GM21423 (cell line): ENCODE results near the gene YJEFN3.
A peak's percentile ranks its signal among the peaks of the same experiment; 100 is the strongest.

Source experiments
- ATAC-seq: cut with Tn5 transposase; IDR thresholded peaks from one replicate; pipeline ENCODE4 v1.9.1; 2021; ENCODE audit warnings: mild to moderate bottlenecking, moderate library complexity; ENCODE audit not compliant: unreplicated experiment

YJEFN3 gene

GRCh38 chr19:19515642-19516519 is 12.8 kb upstream of the YJEFN3 start, which contains the start of gene NDUFA13:
NDUFA13 (plus strand) TSS chr19:19516225; CDS start chr19:19516239, 14 bp downstream.
- peak; percentile 89 for ATAC-seq

GRCh38 chr19:19517235-19517619 is 11.5 kb upstream of the YJEFN3 start:
- ATAC-seq, result no peak

- ATAC-seq, result no peak
Measured at GRCh38 chr19:19520989-19521388, 7.7 kb upstream of the YJEFN3 start.

DNA sequence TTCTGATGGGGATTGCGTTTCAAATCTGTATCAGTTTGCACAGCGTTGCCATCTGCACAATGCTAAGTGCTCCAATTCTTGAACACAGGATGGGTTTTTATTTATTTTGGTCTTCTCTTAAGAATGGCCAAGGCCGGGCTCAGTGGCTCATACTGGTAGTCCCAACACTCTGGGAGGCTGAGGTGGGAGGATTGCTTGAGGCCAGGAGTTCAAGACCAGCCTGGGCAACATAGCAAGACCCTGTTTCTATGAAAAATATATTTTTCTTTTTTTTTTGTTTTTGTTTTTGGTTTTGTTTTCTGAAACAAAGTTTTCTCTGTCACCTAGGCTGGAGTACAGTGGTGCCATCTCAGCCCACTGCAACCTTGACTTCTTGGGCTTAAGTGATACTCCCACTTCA is 5.5 kb upstream of the YJEFN3 start:
- no peak for ATAC-seq

DNA sequence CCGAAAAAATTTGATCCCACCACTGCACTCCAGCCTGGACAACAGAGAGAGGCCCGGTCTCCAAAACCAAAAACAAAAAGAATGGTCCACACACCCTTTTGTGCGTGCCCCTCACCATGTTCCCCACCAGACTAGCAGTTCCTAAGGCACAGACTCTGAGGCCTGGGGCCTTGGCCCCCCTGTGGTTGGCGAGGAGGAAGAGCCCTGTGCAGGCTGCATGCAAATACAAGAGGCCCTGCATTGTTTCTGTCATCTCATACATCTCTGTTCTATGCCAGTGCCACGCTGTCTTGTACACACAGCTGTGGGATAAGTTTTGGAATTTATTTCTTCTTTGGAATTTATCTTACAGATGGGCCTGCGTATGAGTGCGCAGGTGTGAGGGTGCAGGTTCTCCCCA is 4.7 kb upstream of the YJEFN3 start:
- no peak for ATAC-seq

DNA sequence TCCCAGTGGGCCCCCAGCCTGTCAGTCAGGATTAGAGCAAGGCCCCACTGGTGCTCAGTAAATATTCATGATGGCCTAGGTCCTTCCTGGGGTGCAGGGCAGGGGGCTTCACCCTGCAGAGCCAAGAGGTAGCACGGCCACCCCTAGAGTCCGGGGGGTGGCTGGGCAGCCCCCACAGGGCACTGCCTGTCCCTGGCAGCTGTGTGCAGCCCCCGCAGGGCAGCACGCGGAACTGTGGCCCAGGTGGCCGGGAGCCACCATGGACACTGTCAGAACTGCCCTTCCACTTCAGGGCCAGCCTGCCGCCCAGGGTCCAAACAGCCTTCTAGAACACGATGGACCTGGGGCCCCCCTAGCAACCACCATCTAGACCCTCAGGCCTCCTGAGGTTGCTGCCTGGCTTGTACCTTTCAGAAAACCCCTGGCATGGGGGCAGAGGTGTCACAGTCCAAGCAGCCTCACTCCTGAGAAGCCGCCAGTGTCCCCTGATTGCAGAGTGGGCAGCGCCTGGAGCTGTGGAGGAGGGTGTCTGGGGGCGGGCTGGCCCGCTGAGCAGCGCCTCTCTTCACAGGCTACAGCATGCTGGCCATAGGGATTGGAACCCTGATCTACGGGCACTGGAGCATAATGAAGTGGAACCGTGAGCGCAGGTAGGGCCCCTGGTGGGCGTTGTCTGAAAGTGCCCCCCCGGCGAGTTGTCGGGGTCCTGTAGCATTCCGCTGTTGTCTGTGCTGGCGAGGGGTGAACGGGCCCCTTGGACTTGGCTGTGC is 2.9 kb upstream of the YJEFN3 start:
- no peak for ATAC-seq

GRCh38 chr19:19526581-19527370 is 1.9 kb upstream of the YJEFN3 start:
- ATAC-seq, result no peak

DNA sequence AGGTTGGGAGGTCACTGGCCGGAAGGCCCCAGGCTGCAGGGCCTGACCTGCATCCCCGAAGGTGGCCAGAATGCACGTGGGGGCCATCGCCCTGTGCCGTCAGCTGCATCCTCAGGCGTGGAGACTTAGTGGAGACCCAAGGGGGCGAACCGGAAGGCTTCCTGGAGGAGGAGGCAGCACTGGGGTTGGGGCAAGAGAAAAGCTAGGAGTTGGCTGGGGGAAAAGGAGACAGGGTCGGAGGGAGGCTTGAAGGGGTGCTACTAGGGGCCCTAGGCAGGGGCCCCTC is 1.4 kb upstream of the YJEFN3 start:
- no peak for ATAC-seq

DNA sequence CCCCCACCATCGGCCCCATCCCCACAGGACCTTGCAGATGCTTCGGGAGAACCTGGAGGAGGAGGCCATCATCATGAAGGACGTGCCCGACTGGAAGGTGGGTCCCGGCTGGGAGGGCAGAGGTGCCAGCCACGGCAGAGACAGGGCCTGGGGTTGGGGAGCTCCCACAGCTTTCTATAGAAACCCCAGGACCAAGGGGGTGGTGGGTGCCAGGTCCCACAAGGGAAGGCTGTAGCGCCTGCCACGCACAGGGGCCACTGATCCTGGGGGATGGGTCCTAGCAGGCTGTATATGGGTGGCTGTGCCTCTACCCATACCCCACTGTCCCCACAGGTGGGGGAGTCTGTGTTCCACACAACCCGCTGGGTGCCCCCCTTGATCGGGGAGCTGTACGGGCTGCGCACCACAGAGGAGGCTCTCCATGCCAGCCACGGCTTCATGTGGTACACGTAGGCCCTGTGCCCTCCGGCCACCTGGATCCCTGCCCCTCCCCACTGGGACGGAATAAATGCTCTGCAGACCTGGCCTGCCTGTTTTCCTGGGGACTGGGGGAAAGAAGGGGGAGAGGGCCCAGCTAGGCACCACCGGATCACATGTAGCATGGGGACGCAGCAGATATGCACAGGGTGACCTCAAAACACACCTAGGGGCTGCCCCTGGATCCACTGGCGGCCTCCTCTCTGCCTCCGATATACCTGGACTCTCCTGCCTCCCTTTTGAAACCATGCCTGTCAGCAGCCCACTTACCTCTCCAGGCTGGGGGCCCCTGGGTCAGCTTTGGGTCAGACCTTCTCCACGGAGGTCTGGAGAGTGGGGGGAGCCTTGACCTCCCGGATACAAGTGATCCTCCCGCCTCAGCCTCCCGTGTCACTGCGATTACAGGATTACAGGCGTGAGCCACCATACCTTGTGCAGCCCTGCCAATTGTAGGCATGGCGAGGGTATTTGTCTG is 761 bp upstream of the YJEFN3 start:
- ATAC-seq, result no peak

DNA sequence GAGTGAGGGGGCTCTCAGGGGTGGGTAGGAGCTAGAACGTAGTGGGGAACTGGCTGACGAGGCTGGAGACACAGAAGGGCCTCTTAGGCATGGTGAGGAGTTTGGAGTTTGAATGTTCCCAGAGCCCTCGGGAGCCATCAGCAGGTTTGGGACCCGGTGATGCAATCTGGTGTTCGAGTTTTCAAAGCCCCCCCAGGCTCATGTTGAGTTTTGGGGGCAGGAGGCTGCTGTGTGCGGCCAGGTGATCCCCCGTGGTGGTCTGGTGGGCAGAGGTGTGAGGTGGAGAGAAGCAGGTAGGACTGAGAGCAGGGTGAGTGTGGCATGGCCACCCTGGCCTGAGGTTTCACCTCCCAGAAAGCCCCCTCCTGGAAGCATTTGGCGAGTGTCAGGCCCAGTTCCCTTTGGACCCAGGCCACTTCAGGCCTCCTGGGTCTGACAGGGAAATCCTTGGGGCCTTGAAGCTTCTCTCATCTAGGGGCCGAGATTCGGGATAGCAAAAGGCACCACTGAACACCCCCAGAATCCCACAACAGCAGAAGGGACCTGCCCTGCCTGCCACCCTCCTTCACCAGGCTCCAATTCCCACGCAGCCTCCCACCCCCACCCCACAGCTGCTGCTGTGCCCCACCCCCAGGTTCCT is 1.2 kb downstream of the YJEFN3 start:
- ATAC-seq, result no peak

DNA sequence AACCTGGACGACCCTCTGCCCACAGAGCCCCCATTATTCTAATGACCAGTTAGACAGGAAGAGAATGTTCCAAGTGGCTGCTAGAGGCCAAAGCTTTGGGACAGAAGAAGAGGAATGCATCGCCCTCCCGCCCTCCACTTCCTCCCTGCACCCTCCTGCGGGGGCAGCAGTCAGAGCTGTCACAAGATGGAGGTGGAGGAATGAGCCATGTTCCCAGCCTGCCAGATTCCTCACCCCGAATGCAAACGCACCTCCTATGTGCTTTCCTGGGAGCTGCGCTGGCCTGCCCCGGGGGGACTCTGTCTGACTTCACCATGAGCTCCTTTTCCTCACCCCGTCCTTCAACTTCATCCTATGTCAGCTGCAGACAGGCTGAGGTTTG is 1.7 kb downstream of the YJEFN3 start:
- ATAC-seq, result no peak

DNA sequence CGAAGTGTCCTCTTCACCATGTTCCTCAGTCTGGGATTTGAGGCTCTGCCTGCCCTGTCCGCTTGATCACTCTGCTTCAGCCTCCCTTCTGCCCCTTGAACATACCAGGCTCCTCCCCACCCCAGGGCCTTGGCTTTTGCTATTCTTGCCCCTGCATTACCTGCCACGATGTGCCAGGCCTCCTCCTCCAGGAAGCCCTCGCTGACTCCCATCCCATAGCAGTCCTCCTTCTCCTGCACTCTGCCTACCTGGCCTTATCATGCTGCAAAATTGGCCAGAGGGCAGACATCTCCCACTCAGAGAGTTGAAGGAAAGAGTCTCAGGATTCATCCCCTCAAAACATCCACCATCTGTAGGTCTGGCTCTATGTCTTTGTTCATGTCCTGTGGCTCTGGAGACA is 2.2 kb downstream of the YJEFN3 start:
- ATAC-seq, result no peak

GRCh38 chr19:19531951-19532805 is 3.5 kb downstream of the YJEFN3 start:
- ATAC-seq, result no peak

- ATAC-seq, result no peak
Measured at GRCh38 chr19:19532806-19533701, 4.3 kb downstream of the YJEFN3 start.

DNA sequence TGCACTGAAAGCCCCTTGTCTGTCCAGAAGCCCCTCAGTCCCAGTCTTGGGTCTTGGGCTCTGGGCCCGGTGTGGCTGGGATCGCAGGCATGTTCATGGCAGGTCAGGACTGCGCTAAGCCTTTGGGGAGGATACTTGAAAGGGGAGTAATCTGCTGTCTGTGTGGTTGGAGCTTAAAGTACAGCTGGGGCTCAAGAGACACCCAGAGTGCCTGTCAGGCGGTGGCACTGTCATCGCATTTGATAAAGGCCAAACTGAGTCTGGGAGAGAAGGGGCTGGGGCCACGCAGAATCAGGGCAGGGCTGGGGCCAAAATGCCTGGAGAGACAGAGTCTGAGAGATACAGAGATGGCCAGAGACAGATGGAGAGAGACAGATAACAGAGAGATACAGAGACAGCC is 5.1 kb downstream of the YJEFN3 start:
- ATAC-seq, result no peak

DNA sequence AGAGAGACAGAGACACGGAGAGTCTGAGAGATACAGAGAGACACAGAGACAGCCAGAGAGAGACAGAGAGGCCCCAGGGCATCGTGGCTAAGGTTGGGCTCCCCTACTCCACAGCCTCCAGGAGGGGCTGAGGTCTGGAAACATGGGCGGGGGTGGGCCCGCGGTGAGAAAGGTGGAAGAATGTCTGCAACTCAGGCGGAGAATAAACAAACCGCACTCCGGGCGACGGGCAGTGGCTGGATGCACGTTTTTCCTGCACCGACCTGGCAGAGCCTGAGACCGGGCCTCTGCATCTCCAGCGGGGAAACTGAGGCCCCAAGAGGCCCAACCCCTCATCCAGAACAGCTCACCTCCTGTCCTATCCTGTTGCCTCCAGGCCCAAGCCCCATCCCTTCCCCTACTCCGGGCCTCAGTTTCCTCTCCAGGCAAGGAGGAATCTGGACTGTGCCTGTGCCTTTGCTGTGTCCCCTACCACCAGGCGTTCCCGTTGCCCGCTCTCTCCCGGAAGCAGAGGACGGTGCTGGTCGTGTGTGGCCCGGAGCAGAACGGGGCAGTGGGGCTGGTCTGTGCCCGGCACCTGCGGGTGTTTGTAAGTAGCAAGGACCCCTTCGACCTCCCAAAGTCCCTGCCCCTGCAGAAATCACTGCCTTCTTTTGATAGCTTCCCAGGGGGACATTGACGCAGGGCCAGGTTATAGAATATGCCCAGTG is 6.0 kb downstream of the YJEFN3 start:
- no peak for ATAC-seq
